Measurements from ENCODE around the gene TOMM5.
A peak's percentile ranks its signal among the peaks of the same experiment; 100 is the strongest.

Gene TOMM5

DNA sequence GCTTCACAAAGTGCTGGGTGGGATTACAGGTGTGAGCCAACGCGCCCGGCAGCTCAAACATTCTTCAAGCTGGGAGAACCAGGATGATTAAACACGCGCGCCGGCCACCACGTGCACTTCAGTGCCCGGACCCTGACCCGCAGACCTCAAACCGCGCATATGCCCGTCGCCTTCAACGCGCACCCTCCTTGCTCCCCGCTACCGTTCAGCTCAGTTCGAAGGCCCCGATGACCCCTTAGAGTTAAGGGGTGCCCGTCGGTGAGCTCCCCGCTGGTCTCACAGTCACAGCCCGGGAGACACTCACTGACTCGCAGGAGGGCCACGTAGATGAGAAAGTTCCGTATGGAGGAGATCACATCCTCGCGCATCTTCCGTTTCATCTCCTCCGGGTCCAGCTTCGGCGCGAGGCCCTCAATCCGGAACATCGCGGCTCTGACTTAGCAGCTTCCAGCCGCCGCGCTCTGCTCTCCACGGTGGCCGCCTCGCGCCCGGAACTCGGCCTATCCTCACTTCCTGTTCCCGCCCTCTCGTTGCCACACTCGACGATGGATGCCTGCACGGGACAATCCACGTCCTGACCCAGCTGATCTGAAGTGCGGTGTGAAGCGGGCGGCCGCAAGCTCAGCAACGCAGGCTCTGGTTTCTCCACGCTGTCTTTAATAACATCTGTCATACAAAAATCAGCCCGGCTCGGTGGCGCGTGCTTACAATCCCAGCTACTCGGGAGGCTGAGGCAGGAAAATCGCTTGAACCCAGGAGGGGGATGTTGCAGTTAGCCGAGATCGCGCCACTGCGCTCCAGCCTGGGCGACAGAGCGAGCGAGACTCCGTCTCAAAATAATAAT is at the start of gene TOMM5:
TOMM5 (minus strand) TSS at position 490 of the 844 bp plus-strand sequence; CDS start at position 425, 65 bp downstream.
- peak within 1 kb of the TSS; percentile 95 for H3K4me3 ChIP-seq (ENCODE audit: low read depth, low read length)
- peak; percentile 95 for DNase-seq (ENCODE audit: low read depth)
- TF ChIP-seq, protein P1, sequence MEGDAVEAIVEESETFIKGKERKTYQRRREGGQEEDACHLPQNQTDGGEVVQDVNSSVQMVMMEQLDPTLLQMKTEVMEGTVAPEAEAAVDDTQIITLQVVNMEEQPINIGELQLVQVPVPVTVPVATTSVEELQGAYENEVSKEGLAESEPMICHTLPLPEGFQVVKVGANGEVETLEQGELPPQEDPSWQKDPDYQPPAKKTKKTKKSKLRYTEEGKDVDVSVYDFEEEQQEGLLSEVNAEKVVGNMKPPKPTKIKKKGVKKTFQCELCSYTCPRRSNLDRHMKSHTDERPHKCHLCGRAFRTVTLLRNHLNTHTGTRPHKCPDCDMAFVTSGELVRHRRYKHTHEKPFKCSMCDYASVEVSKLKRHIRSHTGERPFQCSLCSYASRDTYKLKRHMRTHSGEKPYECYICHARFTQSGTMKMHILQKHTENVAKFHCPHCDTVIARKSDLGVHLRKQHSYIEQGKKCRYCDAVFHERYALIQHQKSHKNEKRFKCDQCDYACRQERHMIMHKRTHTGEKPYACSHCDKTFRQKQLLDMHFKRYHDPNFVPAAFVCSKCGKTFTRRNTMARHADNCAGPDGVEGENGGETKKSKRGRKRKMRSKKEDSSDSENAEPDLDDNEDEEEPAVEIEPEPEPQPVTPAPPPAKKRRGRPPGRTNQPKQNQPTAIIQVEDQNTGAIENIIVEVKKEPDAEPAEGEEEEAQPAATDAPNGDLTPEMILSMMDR (conservative IDR thresholded peaks at IDR 0.05; ENCODE audit: low read depth, low read length): no peak

DNA sequence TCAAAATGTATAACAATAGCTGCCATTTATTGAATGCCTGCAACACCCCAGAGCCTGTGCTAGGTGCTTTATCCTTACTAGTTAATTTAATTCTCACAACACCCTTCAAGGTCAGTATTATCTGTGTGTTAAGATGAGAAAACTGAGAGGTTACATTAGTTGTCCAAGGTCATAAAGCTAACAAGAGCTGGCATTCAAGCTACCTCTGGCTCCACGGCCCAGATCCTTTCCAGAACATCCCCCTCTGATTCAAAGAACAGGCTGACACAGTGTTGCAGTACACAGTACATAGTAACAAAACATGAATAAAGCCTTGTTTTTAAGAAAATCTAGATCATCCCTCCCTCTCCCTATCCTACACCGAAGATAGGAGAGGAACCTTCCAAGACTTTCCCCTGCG is 48.9 kb upstream of the TOMM5 start:
- no peak overlapping the region for H3K4me3 ChIP-seq (ENCODE audit: low read depth, low read length)
- TF ChIP-seq, protein P1 (conservative IDR thresholded peaks at IDR 0.05; ENCODE audit: low read depth, low read length): no peak
- no peak for DNase-seq (ENCODE audit: low read depth)

DNA sequence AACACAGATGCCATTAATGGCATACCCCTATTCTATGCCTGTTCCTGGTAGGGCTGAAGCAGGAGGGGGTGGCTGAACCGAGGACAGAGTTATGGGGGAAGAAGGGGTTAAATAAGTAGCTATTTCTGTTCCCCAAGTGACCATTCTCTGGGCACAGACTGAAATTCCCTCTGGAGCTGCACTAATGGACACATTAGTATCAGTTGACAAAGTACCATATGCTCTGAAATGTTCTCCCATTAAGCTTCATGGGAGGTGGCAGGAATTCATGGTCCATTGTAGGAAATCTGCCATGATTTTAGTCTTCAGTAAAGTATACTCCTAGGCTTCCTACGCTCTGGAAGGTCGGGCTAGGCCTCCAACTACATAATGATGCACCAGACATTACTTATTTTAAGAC is 47.8 kb upstream of the TOMM5 start:
- TF ChIP-seq, protein P1 (conservative IDR thresholded peaks at IDR 0.05; ENCODE audit: low read depth, low read length): no peak
- no peak for DNase-seq (ENCODE audit: low read depth)

DNA sequence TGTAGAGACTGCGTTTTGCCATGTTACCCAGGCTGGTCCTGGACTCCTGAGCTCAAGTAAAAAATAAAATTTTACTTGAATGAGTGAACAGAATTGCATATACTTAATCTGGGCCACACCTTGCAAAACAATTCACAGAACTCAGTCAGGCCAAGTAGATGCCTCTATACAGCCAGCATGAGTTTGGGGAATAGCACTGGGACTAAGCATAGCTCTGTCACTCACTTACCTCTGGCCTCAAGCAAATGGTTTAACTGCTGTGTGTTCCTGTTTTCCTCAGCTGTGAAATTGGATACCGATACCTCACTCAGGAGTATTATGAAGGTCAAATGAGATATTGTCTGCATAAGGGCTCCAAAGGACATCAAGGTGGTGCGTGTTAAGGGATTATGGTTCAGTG is 47.4 kb upstream of the TOMM5 start:
- no peak for DNase-seq (ENCODE audit: low read depth)
- TF ChIP-seq, protein P1 (conservative IDR thresholded peaks at IDR 0.05; ENCODE audit: low read depth, low read length): no peak
- H3K4me3 ChIP-seq (ENCODE audit: low read depth, low read length): no peak overlapping the region

More for the DNA sequence above, 47.8 kb upstream of the TOMM5 start:
- H3K4me3 ChIP-seq (ENCODE audit: low read depth, low read length): no peak overlapping the region

DNA sequence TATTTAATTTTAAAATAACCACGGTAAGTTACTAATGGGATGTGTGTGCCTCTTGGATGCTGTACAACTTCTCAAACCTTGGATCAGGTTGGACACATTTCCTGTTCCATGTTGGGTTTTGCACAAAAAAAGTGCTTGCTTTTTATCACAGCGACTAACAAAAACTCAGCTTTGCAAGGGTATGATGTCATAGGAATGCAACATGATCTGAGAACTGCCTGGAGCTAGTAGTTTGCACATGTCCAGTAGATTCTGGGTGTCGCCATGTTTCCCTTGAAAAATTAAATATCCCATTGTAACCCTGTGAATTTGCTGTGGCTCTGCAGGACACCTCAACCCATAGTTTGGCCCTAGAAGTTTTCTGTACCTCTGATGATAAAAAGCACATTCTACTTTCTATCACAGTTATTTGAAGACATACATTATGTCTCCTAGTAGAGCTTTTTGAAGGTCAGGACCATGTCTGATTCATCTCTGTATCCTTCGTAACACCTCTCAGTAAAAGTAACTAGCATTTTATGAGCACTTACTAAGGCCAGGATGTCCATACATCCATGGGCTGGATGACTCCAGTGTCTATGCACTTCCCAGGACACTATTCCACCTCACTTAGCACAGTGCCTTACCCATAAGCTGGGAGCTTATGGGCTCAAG is 46.8 kb upstream of the TOMM5 start:
- TF ChIP-seq, protein P1 (conservative IDR thresholded peaks at IDR 0.05; ENCODE audit: low read depth, low read length): no peak
- H3K4me3 ChIP-seq (ENCODE audit: low read depth, low read length): no peak overlapping the region
- peak; percentile 38 for DNase-seq (ENCODE audit: low read depth)

DNA sequence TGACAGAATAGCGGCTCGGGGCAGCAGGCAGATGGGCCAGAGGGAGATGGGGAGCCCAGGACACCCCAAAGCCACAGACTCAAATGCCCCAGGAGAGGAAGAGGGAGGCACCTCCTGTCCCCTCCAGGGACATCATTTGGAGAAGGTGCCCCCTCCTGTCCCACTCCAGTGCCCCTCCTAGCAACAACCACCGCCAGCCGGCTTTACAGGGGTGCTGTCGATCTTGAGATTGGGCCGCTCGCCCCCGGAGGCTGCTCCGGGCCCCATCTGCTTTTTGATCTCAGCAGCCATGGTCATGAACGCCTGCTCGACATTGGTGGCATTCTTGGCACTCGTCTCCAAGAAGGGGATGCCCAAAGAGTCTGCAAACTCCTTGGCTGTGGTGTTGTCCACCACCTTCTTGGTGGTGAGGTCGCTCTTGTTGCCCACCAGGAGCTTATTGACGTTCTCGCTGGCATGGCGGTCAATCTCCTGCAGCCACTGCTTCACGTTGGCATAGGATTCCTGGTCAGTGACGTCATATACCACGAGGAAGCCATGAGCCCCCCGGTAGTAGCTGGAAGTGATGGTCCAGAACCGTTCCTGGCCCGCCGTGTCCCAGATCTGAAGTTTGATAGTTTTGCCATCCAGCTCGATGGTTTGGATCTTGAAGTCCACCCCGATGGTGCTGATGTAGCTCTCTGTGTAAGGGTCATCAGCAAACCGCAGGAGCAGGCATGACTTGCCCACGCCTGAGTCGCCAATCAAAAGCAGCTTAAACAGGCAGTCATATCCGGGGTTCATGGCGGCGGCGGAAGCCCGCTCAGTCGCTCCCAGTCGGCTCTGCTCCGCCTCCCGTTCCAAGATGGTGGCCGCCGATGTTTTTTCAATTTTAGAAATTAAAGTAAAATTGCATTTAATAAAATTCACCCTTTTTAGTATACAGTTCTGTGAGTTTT is 44.4 kb upstream of the TOMM5 start:
- TF ChIP-seq, protein P1 (conservative IDR thresholded peaks at IDR 0.05; ENCODE audit: low read depth, low read length): no peak
- DNase-seq (ENCODE audit: low read depth): no peak
- no peak overlapping the region for H3K4me3 ChIP-seq (ENCODE audit: low read depth, low read length)

All from choroid plexus epithelial cell (primary cell).